Panc1 (cell line): Measurements from ENCODE around the gene ERRFI1. TPM values are rescaled to one million over a fixed set of nuclear protein-coding genes. Genes with fewer than 3 reads are reported as not detected.

ENCODE experiments used
- ATAC-seq: fragments of 200-7000 bp; cut with Tn5 transposase; 2 replicates; pipeline ENCODE4 v1.9.1; 2020; ENCODE audit warnings: mild to moderate bottlenecking, moderate library complexity
- BruUV-seq: library from RNA; stranded (reverse); fragments of 400-500 nt; replicated peaks from 2 replicates; lab custom pipeline; 2021; lab: Mats Ljungman, UMichigan
- CTCF ChIA-PET: fragments of 300-600 bp; sonication (Branson Sonifier 250); formaldehyde crosslinking; loops from one replicate; lab custom pipeline; 2022; ENCODE audit warnings: antibody characterized with exemption; lab: Charles Lee
- POLR2A ChIA-PET: fragments of 300-600 bp; sonication (Branson Sonifier 250); formaldehyde crosslinking; loops from one replicate; lab custom pipeline; 2022; ENCODE audit warnings: antibody characterized with exemption; lab: Charles Lee
- DNase-seq: peaks from one replicate; pipeline ENCODE4 v3.0.0-alpha.2; 2010; ENCODE audit warnings: low read depth, low spot score
- H3K27ac ChIP-seq: 2 replicates; pipeline ENCODE4 v1.5.1; 2011; ENCODE audit warnings: mild to moderate bottlenecking, low read length, inconsistent platforms
- H3K27me3 ChIP-seq: fragments of 200-500 bp; sonication (Bioruptor generic); 2 replicates; pipeline ENCODE4 v1.6.0; 2014; ENCODE audit warnings: low read length, inconsistent platforms; ENCODE audit not compliant: control insufficient read depth, insufficient read depth
- H3K36me3 ChIP-seq: fragments of 200-500 bp; sonication (Bioruptor generic); 2 replicates; pipeline ENCODE4 v1.5.1; 2014; ENCODE audit warnings: inconsistent platforms, mild to moderate bottlenecking, low read length, moderate library complexity; ENCODE audit not compliant: control insufficient read depth, insufficient read depth
- H3K4me1 ChIP-seq: 2 replicates; pipeline ENCODE4 v1.5.1; 2011; ENCODE audit warnings: inconsistent platforms, mild to moderate bottlenecking, low read length, moderate library complexity; ENCODE audit not compliant: control insufficient read depth, insufficient read depth
- H3K4me3 ChIP-seq, 2 experiments: 2 replicates each; pipeline ENCODE4 v1.5.1; 2011 to 2012; ENCODE audit warnings: low read depth in 2 of 2, low read length in 2 of 2, mild to moderate bottlenecking in 2 of 2, inconsistent platforms in 1 of 2, moderate library complexity in 1 of 2
- H3K9me3 ChIP-seq: fragments of 200-500 bp; sonication (Bioruptor generic); 2 replicates; pipeline ENCODE4 v1.5.1; 2014; ENCODE audit warnings: low read depth, mild to moderate bottlenecking, inconsistent platforms, low read length, moderate library complexity; ENCODE audit not compliant: control insufficient read depth, insufficient read depth
- POLR2AphosphoS5 ChIP-seq: IDR thresholded peaks from 2 replicates; pipeline ENCODE4 v1.6.1; 2012; ENCODE audit warnings: mild to moderate bottlenecking, low read depth, low read length, moderate library complexity
- REST ChIP-seq, 2 experiments: IDR thresholded peaks; 2 replicates each; pipeline ENCODE4 v1.6.1; 2011 to 2012; ENCODE audit warnings: low read depth in 2 of 2, control low read depth in 1 of 2, low read length in 1 of 2, mild to moderate bottlenecking in 1 of 2, moderate library complexity in 1 of 2; ENCODE audit not compliant: insufficient read depth in 1 of 2
- SIN3A ChIP-seq: IDR thresholded peaks from 2 replicates; pipeline ENCODE4 v1.6.1; 2012; ENCODE audit warnings: low read depth, mild to moderate bottlenecking, low read length, moderate library complexity, borderline replicate concordance; ENCODE audit not compliant: insufficient read depth
- TCF7L2 ChIP-seq: IDR thresholded peaks from 2 replicates; pipeline ENCODE4 v1.6.1; 2011; ENCODE audit warnings: mild to moderate bottlenecking, low read depth, low read length, inconsistent platforms
- in situ Hi-C: cut with HindIII; loops from 2 replicates; pipeline ENCODE4 v1.10.0; 2016; ENCODE audit warnings: low sequenced_read_pairs, low pct_unique_long_range_greater_than_20kb
- intact Hi-C: fragments of 100-400 bp; cut with micrococcal nuclease; formaldehyde crosslinking; loops from one replicate; pipeline ENCODE4 v1.10.0; 2022; ENCODE audit not compliant: unreplicated experiment
- total RNA-seq: library from RNA; stranded (reverse); gene quantifications from one replicate; pipeline ENCODE4 v1.2.1, GENCODE V29; 2021; ENCODE audit not compliant: unreplicated experiment

ERRFI1 gene
- total RNA-seq, 1 experiment from 2014 or later = 299 TPM

GRCh38 chr1:8027748-8028570, 1.9 kb upstream of the ERRFI1 start:
- Histone ChIP-seq H3K36me3 (peaks cover 17% of the 10 kb centered on the region), H3K27me3 (no peaks in the 10 kb centered on the region), H3K27ac (peak overlapping the region; percentile 98), H3K9me3 (no peaks in the 10 kb centered on the region), H3K4me3 (peak overlapping the region; percentile 94 to 99), H3K4me1 (peaks cover 35% of the 10 kb centered on the region)
- CTCF ChIA-PET = interaction anchor here (0.6 kb wide), 1 partner anchor 286 kb away, joined by 3 read pairs; no protein-coding TSS in a partner anchor
- ATAC-seq (peak; percentile 6; the same call in 1 of the 2 replicates), DNase-seq (no peak)
- BruUV-seq = TSS peak; percentile 80
- intact Hi-C loops = loop anchor here (5.0 to 10.0 kb wide), 5 partner anchors 44 to 289 kb away; partner anchors contain the start of gene SLC45A1
- in situ Hi-C loops = no loop called here
- POLR2A ChIA-PET = interaction anchor here (0.5 to 2.1 kb wide), 14 partner anchors 11 to 238 kb away, joined by 3 to 8 read pairs (median 4); no protein-coding TSS in a partner anchor
- TF ChIP-seq POLR2AphosphoS5 (peak; percentile 66; the same call in 1 of the 2 replicates), SIN3A (no peak), REST (IDR thresholded peaks at IDR 0.05; ENCODE audit: insufficient read depth in 1 of 2, low read depth in 2 of 2, low read length in 1 of 2) (no peak), TCF7L2 (no peak)

- H3K9me3 ChIP-seq = no peaks in the 10 kb centered on the region
- ChIA-PET CTCF (no interaction called here), POLR2A (interaction anchor here (0.5 to 2.1 kb wide), 6 partner anchors 11 to 239 kb away, joined by 3 to 8 read pairs (median 3); no protein-coding TSS in a partner anchor)
- intact Hi-C loops = loop anchor here (5.0 to 10.0 kb wide), 5 partner anchors 45 to 290 kb away; partner anchors contain the start of gene SLC45A1
- H3K27ac ChIP-seq = peak overlapping the region; percentile 98
- H3K36me3 ChIP-seq = peaks cover 22% of the 10 kb centered on the region
- DNase-seq (no peak), ATAC-seq (peak; percentile 20)
- no peak for TF ChIP-seq TCF7L2
- 0 out of 2 replicates have a peak, but pooled peaks have one; percentile 53 for TF ChIP-seq POLR2AphosphoS5
- BruUV-seq = no TSS peak
- H3K4me1 ChIP-seq = peaks cover 35% of the 10 kb centered on the region
- peak overlapping the region; percentile 94 to 99 for H3K4me3 ChIP-seq
- H3K27me3 ChIP-seq = no peaks in the 10 kb centered on the region
- in situ Hi-C loops = no loop called here
Measured at GRCh38 chr1:8026976-8027747, 1.1 kb upstream of the ERRFI1 start.
